Endothelial cell of umbilical vein (primary cell): ENCODE measurements around the gene OR8A1. TPM values are rescaled to one million over a fixed set of nuclear protein-coding genes. Genes with fewer than 3 reads are reported as not detected.

ENCODE experiments used
- BruUV-seq: library from RNA; stranded (reverse); fragments of 400-500 nt; replicated peaks from 2 replicates; lab custom pipeline; 2021; lab: Mats Ljungman, UMichigan
- CTCF ChIA-PET: fragments of 300-600, 350-600 bp; sonication (Branson Sonifier 250); formaldehyde crosslinking; loops from one replicate; lab custom pipeline; 2021; ENCODE audit warnings: antibody characterized with exemption, inconsistent platforms; lab: Charles Lee
- POLR2A ChIA-PET: fragments of 300-600, 350-600 bp; sonication (Branson Sonifier 250); formaldehyde crosslinking; loops from one replicate; lab custom pipeline; 2021; ENCODE audit warnings: antibody characterized with exemption, inconsistent platforms; lab: Charles Lee
- DNase-seq: peaks from one replicate; pipeline ENCODE4 v3.0.0-alpha.2; 2011; ENCODE audit warnings: low read depth, low spot score
- FAIRE-seq: peaks from 2 replicates; lab custom pipeline; 2011; peaks lifted over from hg19 to GRCh38; lab: Jason Lieb, UNC
- H2AFZ ChIP-seq: 2 replicates; pipeline ENCODE4 v1.6.0; 2012; ENCODE audit warnings: low read depth, low read length, control low read depth, inconsistent platforms
- H3K27ac ChIP-seq: 2 replicates; pipeline ENCODE4 v1.5.1; 2011; ENCODE audit warnings: low read depth, mild to moderate bottlenecking, control low read depth, low read length, moderate library complexity; ENCODE audit not compliant: insufficient read depth
- H3K27me3 ChIP-seq, 2 experiments: 2 replicates each; pipeline versions ENCODE4 v1.6.0 to v1.6.1; 2011; ENCODE audit warnings: low read length in 2 of 2, mixed read lengths in 1 of 2; ENCODE audit not compliant: control insufficient read depth in 2 of 2, insufficient read depth in 2 of 2
- H3K36me3 ChIP-seq, 2 experiments: 2 replicates in 1 of 2; 3 replicates in 1 of 2; pipeline ENCODE4 v1.5.1; 2011; ENCODE audit warnings: low read length in 2 of 2, mild to moderate bottlenecking in 1 of 2, moderate library complexity in 1 of 2; ENCODE audit not compliant: control insufficient read depth in 2 of 2, insufficient read depth in 2 of 2; ENCODE audit errors: extremely low read depth in 1 of 2
- H3K4me1 ChIP-seq: 3 replicates; pipeline ENCODE4 v1.5.1; 2011; ENCODE audit warnings: mild to moderate bottlenecking, low read length; ENCODE audit not compliant: control insufficient read depth, insufficient read depth; ENCODE audit errors: extremely low read depth
- H3K4me2 ChIP-seq: 2 replicates; pipeline ENCODE4 v1.6.1; 2011; ENCODE audit warnings: low read length, control low read depth, mixed read lengths; ENCODE audit not compliant: insufficient read depth
- H3K4me3 ChIP-seq, 3 experiments: fragments of 200-600 bp in 1 of 3; sonication (generic), shearing (Covaris generic) in 1 of 3; replicated peaks in 1 of 3; 2 replicates each; pipeline ENCODE4 v1.5.1; 2011 to 2016; ENCODE audit warnings: control low read depth in 3 of 3, low read length in 3 of 3, mild to moderate bottlenecking in 2 of 3, inconsistent platforms in 1 of 3, low read depth in 1 of 3, moderate library complexity in 1 of 3; ENCODE audit not compliant: insufficient read depth in 1 of 3
- H3K79me2 ChIP-seq: 2 replicates; pipeline ENCODE4 v1.6.0; 2012; ENCODE audit warnings: low read length, inconsistent platforms; ENCODE audit not compliant: control insufficient read depth, insufficient read depth
- H3K9ac ChIP-seq: replicated peaks from 2 replicates; pipeline ENCODE3; 2011; ENCODE audit warnings: low read length, control low read depth; ENCODE audit not compliant: insufficient read depth; ENCODE audit errors: extremely low read depth
- H3K9me1 ChIP-seq: replicated peaks from 3 replicates; pipeline ENCODE4 v1.6.0; 2011; ENCODE audit warnings: mild to moderate bottlenecking, low read length; ENCODE audit not compliant: control insufficient read depth, insufficient read depth; ENCODE audit errors: extremely low read depth
- H3K9me3 ChIP-seq: replicated peaks from 2 replicates; pipeline ENCODE4 v1.5.1; 2012; ENCODE audit warnings: low read length, inconsistent platforms; ENCODE audit not compliant: control insufficient read depth, insufficient read depth
- H4K20me1 ChIP-seq: replicated peaks from 2 replicates; pipeline ENCODE3; 2011; ENCODE audit warnings: mild to moderate bottlenecking, low read length; ENCODE audit not compliant: control insufficient read depth, insufficient read depth; ENCODE audit errors: extremely low read depth
- EZH2 ChIP-seq: IDR thresholded peaks from 2 replicates; pipeline ENCODE4 v1.6.1; 2012; ENCODE audit warnings: borderline replicate concordance, low read depth, mild to moderate bottlenecking, moderate library complexity, low read length, inconsistent platforms; ENCODE audit not compliant: severe bottlenecking
- FOS ChIP-seq: IDR thresholded peaks from 2 replicates; pipeline ENCODE4 v1.6.1; 2011; ENCODE audit warnings: mild to moderate bottlenecking, low read length, moderate library complexity, borderline replicate concordance; ENCODE audit not compliant: insufficient read depth
- GATA2 ChIP-seq: IDR thresholded peaks from 2 replicates; pipeline ENCODE4 v1.7.0; 2011; ENCODE audit warnings: low read depth, mild to moderate bottlenecking, moderate library complexity, mixed read lengths, low read length; ENCODE audit not compliant: insufficient read length, insufficient read depth
- JUN ChIP-seq: IDR thresholded peaks from 2 replicates; pipeline ENCODE4 v1.6.1; 2011; ENCODE audit warnings: borderline replicate concordance, low read depth; ENCODE audit not compliant: insufficient read length, insufficient read depth
- MYC ChIP-seq: IDR thresholded peaks from one replicate; pipeline ENCODE4 v1.6.1; 2011; ENCODE audit warnings: mild to moderate bottlenecking, low read depth, low read length
- POLR2A ChIP-seq: IDR thresholded peaks from 2 replicates; pipeline ENCODE4 v1.6.1; 2012; ENCODE audit warnings: low read depth, mild to moderate bottlenecking, control low read depth, low read length
- POLR2AphosphoS5 ChIP-seq: IDR thresholded peaks from 2 replicates; pipeline ENCODE4 v1.6.1; 2012; ENCODE audit warnings: low read depth, mild to moderate bottlenecking, control low read depth, low read length, moderate library complexity; ENCODE audit not compliant: insufficient read depth
- dilution Hi-C: fragments of 300-500 bp; cut with MboI; formaldehyde crosslinking; loops from one replicate; pipeline ENCODE4 v1.15.0; 2019; ENCODE audit warnings: low sequenced_read_pairs; ENCODE audit not compliant: extremely low pct_ligation_motif_present
- intact Hi-C: fragments of 100-400 bp; cut with micrococcal nuclease; formaldehyde crosslinking; loops from one replicate; pipeline ENCODE4 v1.10.0; 2022
- polyA plus RNA-seq, 4 experiments: library from polyadenylated mRNA; depleted of rRNA in 3 of 4; stranded (reverse) in 3 of 4; unstranded in 1 of 4; fragments of >200 nt; gene quantifications; 2 replicates each; pipeline versions ENCODE4 v1.2.1 to v1.2.3, GENCODE V29; 2011 to 2012; ENCODE audit warnings: missing spikeins in 1 of 4
- total RNA-seq: library from RNA; stranded (reverse); gene quantifications from 2 replicates; pipeline ENCODE4 v1.2.3, GENCODE V29; 2021
- TF ChIP-seq, protein P1 (sequence below): IDR thresholded peaks from 2 replicates; pipeline ENCODE4 v1.6.1; 2011; ENCODE audit not compliant: insufficient read depth, insufficient read length
- TF ChIP-seq, protein P2 (sequence below), 2 donors: IDR thresholded peaks; 1 replicate in 1 of 2; 2 replicates in 1 of 2; pipeline ENCODE4 v1.5.1; 2011; ENCODE audit warnings: low read length in 2 of 2, mild to moderate bottlenecking in 2 of 2, moderate library complexity in 2 of 2, control low read depth in 1 of 2, inconsistent platforms in 1 of 2, low read depth in 1 of 2; ENCODE audit not compliant: insufficient read depth in 1 of 2; ENCODE audit errors: extremely low read depth in 1 of 2

OR8A1 gene
- total and polyA plus RNA-seq, 2 donors (not counting 3 experiments of a cell fraction or from before 2014, with no cell fraction given): not detected

DNA sequence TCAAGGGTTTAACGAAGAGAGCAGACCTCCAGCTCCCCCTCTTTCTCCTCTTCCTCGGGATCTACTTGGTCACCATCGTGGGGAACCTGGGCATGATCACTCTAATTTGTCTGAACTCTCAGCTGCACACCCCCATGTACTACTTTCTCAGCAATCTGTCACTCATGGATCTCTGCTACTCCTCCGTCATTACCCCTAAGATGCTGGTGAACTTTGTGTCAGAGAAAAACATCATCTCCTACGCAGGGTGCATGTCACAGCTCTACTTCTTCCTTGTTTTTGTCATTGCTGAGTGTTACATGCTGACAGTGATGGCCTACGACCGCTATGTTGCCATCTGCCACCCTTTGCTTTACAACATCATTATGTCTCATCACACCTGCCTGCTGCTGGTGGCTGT, 363 bp downstream of the OR8A1 start:
- H3K4me3 ChIP-seq: no peak overlapping the region
- no peaks in the 10 kb centered on the region for H3K36me3 ChIP-seq
- H3K27ac ChIP-seq: no peak overlapping the region
- H2AFZ ChIP-seq: no peak overlapping the region
- H3K4me1 ChIP-seq: no peaks in the 10 kb centered on the region
- ChIA-PET POLR2A (no interaction called here), CTCF (no interaction called here)
- no peak overlapping the region for H3K9ac ChIP-seq
- H3K9me1 ChIP-seq: peaks cover 4% of the 10 kb centered on the region
- dilution Hi-C loops: no loop called here
- H4K20me1 ChIP-seq: no peaks in the 10 kb centered on the region
- H3K9me3 ChIP-seq: no peaks in the 10 kb centered on the region
- peaks cover 0 to 3% of the 10 kb centered on the region in 2 experiments for H3K27me3 ChIP-seq
- H3K79me2 ChIP-seq: no peaks in the 10 kb centered on the region
- no peak overlapping the region for H3K4me2 ChIP-seq
- intact Hi-C loops: no loop called here
- no TSS peak for BruUV-seq
- TF ChIP-seq MYC (no peak), JUN (no peak), FOS (no peak), POLR2AphosphoS5 (no peak), GATA2 (no peak), EZH2 (no peak), POLR2A (no peak)
- TF ChIP-seq, protein P1, sequence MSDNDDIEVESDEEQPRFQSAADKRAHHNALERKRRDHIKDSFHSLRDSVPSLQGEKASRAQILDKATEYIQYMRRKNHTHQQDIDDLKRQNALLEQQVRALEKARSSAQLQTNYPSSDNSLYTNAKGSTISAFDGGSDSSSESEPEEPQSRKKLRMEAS: no peak
- TF ChIP-seq, protein P2, sequence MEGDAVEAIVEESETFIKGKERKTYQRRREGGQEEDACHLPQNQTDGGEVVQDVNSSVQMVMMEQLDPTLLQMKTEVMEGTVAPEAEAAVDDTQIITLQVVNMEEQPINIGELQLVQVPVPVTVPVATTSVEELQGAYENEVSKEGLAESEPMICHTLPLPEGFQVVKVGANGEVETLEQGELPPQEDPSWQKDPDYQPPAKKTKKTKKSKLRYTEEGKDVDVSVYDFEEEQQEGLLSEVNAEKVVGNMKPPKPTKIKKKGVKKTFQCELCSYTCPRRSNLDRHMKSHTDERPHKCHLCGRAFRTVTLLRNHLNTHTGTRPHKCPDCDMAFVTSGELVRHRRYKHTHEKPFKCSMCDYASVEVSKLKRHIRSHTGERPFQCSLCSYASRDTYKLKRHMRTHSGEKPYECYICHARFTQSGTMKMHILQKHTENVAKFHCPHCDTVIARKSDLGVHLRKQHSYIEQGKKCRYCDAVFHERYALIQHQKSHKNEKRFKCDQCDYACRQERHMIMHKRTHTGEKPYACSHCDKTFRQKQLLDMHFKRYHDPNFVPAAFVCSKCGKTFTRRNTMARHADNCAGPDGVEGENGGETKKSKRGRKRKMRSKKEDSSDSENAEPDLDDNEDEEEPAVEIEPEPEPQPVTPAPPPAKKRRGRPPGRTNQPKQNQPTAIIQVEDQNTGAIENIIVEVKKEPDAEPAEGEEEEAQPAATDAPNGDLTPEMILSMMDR (IDR thresholded peaks at IDR 0.05; ENCODE audit: extremely low read depth in 1 of 2, insufficient read depth in 1 of 2, low read depth in 1 of 2, low read length in 2 of 2): no peak
- no peak for FAIRE-seq
- DNase-seq: no peak
